ENCODE results near the gene SULT1C2. TPM values are rescaled to one million over a fixed set of nuclear protein-coding genes. Genes with fewer than 3 reads are reported as not detected.

SULT1C2 gene
- polyA plus RNA-seq, 2 of the 4 experiments (the other 2 are of a cell fraction), result 0.36 to 0.56 TPM

- POLR2A ChIA-PET, result no interaction called here
These were observed 31.7 kb downstream of the SULT1C2 start for GRCh38 chr2:108320326-108320922.

GRCh38 chr2:108323619-108324018, 34.9 kb downstream of the SULT1C2 start:
- CTCF ChIA-PET, result interaction anchor here (0.5 to 1.0 kb wide), 2 partner anchors 11 to 123 kb away, joined by 4 to 5 read pairs; no protein-coding TSS in a partner anchor
- Histone ChIP-seq H3K27ac (peak overlapping the region in 1 of 2 experiments; percentile 46; a peak in 2 of 6 replicates), H3K4me3 (no peak overlapping the region), H3K4me2 (no peak overlapping the region), H3K9me3 (no peaks in the 10 kb centered on the region), H3K4me1 (peaks cover 24% of the 10 kb centered on the region)
- DNase-seq (ENCODE audit: low read depth in 1 of 2, low spot score in 1 of 2) (no peak), ATAC-seq (no peak), FAIRE-seq (no peak)
- WGBS (ENCODE audit: missing lambda C conversion rate), result 67% methylated on average over 5 of the region's 5 CpGs
- POLR2A ChIA-PET, result no interaction called here
- TF ChIP-seq ZNF302 (CRISPR knock-in tag; IDR thresholded peaks at IDR 0.05) (no peak), BHLHE40 (IDR thresholded peaks at IDR 0.05; ENCODE audit: low read depth, low read length) (no peak), NPAS2 (CRISPR knock-in tag; IDR thresholded peaks at IDR 0.05; ENCODE audit: borderline replicate concordance) (no peak), TFCP2L1 (CRISPR knock-in tag; IDR thresholded peaks at IDR 0.05) (no peak), RARB (CRISPR knock-in tag; IDR thresholded peaks at IDR 0.05) (no peak), JUN (IDR thresholded peaks at IDR 0.05) (no peak), NFE2L2 (conservative IDR thresholded peaks at IDR 0.05; ENCODE audit: low read length) (no peak), CHD4 (IDR thresholded peaks at IDR 0.05; ENCODE audit: borderline replicate concordance) (no peak), SMC3 (IDR thresholded peaks at IDR 0.05) (no peak), FOSB (CRISPR knock-in tag; IDR thresholded peaks at IDR 0.05) (no peak), TP53 (CRISPR knock-in tag; IDR thresholded peaks at IDR 0.05) (no peak), ATOH8 (CRISPR knock-in tag; IDR thresholded peaks at IDR 0.05; ENCODE audit: low read depth) (no peak)
- TF ChIP-seq, protein P1, sequence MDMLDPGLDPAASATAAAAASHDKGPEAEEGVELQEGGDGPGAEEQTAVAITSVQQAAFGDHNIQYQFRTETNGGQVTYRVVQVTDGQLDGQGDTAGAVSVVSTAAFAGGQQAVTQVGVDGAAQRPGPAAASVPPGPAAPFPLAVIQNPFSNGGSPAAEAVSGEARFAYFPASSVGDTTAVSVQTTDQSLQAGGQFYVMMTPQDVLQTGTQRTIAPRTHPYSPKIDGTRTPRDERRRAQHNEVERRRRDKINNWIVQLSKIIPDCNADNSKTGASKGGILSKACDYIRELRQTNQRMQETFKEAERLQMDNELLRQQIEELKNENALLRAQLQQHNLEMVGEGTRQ (IDR thresholded peaks at IDR 0.05), result no peak
- TF ChIP-seq, protein P2, sequence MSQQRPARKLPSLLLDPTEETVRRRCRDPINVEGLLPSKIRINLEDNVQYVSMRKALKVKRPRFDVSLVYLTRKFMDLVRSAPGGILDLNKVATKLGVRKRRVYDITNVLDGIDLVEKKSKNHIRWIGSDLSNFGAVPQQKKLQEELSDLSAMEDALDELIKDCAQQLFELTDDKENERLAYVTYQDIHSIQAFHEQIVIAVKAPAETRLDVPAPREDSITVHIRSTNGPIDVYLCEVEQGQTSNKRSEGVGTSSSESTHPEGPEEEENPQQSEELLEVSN (IDR thresholded peaks at IDR 0.05; ENCODE audit: borderline replicate concordance, low read depth), result no peak

More at GRCh38 chr2:108320326-108320922, 31.7 kb downstream of the SULT1C2 start:
- Histone ChIP-seq H3K4me3 (no peak overlapping the region), H3K4me2 (no peak overlapping the region), H3K9me3 (no peaks in the 10 kb centered on the region), H3K4me1 (peaks cover 30% of the 10 kb centered on the region), H3K27ac (no peak overlapping the region)
- FAIRE-seq (no peak), ATAC-seq (no peak), DNase-seq (ENCODE audit: low read depth in 1 of 2, low spot score in 1 of 2) (no peak)
- 70% methylated on average over 6 of the region's 6 CpGs for WGBS (ENCODE audit: missing lambda C conversion rate)
- CTCF ChIA-PET, result interaction anchor here (1.2 kb wide), 1 partner anchor 19 kb away, joined by 3 read pairs; no protein-coding TSS in a partner anchor
- TF ChIP-seq MAX (IDR thresholded peaks at IDR 0.05) (no peak), HOXA7 (CRISPR knock-in tag; IDR thresholded peaks at IDR 0.05) (no peak), BCL3 (IDR thresholded peaks at IDR 0.05) (no peak), PHF8 (IDR thresholded peaks at IDR 0.05; ENCODE audit: borderline replicate concordance, low read depth) (no peak), TFCP2L1 (CRISPR knock-in tag; IDR thresholded peaks at IDR 0.05) (no peak), POLR2AphosphoS2 (conservative IDR thresholded peaks at IDR 0.05; ENCODE audit: low read length) (no peak), ESRRA (IDR thresholded peaks at IDR 0.05; ENCODE audit: borderline replicate concordance, low read length) (no peak), PBX3 (IDR thresholded peaks at IDR 0.05) (no peak), RNF2 (IDR thresholded peaks at IDR 0.05; ENCODE audit: borderline replicate concordance, low read depth) (no peak), FOSB (CRISPR knock-in tag; IDR thresholded peaks at IDR 0.05) (no peak), MAZ (IDR thresholded peaks at IDR 0.05; ENCODE audit: borderline replicate concordance, low read depth, low read length) (no peak), ZC3H11A (IDR thresholded peaks at IDR 0.05) (no peak), KDM1A (IDR thresholded peaks at IDR 0.05; ENCODE audit: low read depth) (no peak), RCOR1 (IDR thresholded peaks at IDR 0.05; ENCODE audit: low read depth, low read length) (no peak), BHLHE40 (IDR thresholded peaks at IDR 0.05; ENCODE audit: low read depth, low read length) (no peak), EP300 (IDR thresholded peaks at IDR 0.05) (no peak)
- TF ChIP-seq, protein P1 (IDR thresholded peaks at IDR 0.05), result no peak
